GM23248 (cell line): ENCODE results near the gene SLC26A5. TPM values are rescaled to one million over a fixed set of nuclear protein-coding genes. Genes with fewer than 3 reads are reported as not detected.
"Not testable (repeated sequence)": the region's sequence is repeated elsewhere in the genome, so short reads cannot be mapped to it uniquely, and the experiment has no call there.

Experiments
- DNase-seq: peaks from one replicate; pipeline ENCODE4 v3.0.0-alpha.2; 2015
- H2AFZ ChIP-seq: fragments of 200-600 bp; sonication (generic); 2 replicates; pipeline ENCODE4 v1.6.1; 2016; ENCODE audit warnings: antibody characterized with exemption
- H3F3A ChIP-seq: fragments of 200-600 bp; sonication (generic); 2 replicates; pipeline ENCODE4 v1.6.1; 2016; ENCODE audit warnings: mild to moderate bottlenecking, antibody characterized with exemption, mixed run types; ENCODE audit not compliant: insufficient read depth
- H3K27ac ChIP-seq: fragments of 200-600 bp; sonication (generic); 2 replicates; pipeline ENCODE4 v1.5.1; 2016; ENCODE audit warnings: mild to moderate bottlenecking
- H3K27me3 ChIP-seq: fragments of 200-600 bp; sonication (generic); replicated peaks from 2 replicates; pipeline ENCODE4 v1.6.1; 2016; ENCODE audit warnings: mild to moderate bottlenecking; ENCODE audit not compliant: insufficient read depth
- H3K36me3 ChIP-seq: fragments of 200-600 bp; sonication (generic); 2 replicates; pipeline ENCODE4 v1.6.1; 2016; ENCODE audit warnings: low read depth, mild to moderate bottlenecking
- H3K4me1 ChIP-seq: fragments of 200-600 bp; sonication (generic); 2 replicates; pipeline ENCODE4 v1.6.1; 2016; ENCODE audit warnings: mild to moderate bottlenecking; ENCODE audit not compliant: insufficient read depth
- H3K4me2 ChIP-seq: fragments of 200-600 bp; sonication (generic); one replicate; pipeline ENCODE4 v1.6.1; 2016; ENCODE audit warnings: mild to moderate bottlenecking; ENCODE audit not compliant: unreplicated experiment
- H3K4me3 ChIP-seq: fragments of 200-600 bp; sonication (generic); 2 replicates; pipeline ENCODE4 v1.5.1; 2016; ENCODE audit warnings: mild to moderate bottlenecking
- H3K79me2 ChIP-seq: fragments of 200-600 bp; sonication (generic); 2 replicates; pipeline ENCODE4 v1.6.1; 2016; ENCODE audit warnings: mild to moderate bottlenecking; ENCODE audit not compliant: insufficient read depth
- H3K9ac ChIP-seq: fragments of 200-600 bp; sonication (generic); 2 replicates; pipeline ENCODE4 v1.6.1; 2016; ENCODE audit warnings: mild to moderate bottlenecking
- H3K9me2 ChIP-seq: fragments of 200-600 bp; sonication (generic); 2 replicates; pipeline ENCODE4 v1.6.1; 2016; ENCODE audit warnings: mixed run types, mild to moderate bottlenecking, moderate library complexity; ENCODE audit not compliant: insufficient read depth
- H3K9me3 ChIP-seq: fragments of 200-600 bp; sonication (generic); one replicate; pipeline ENCODE4 v1.6.1; 2017; ENCODE audit warnings: low read depth
- H4K20me1 ChIP-seq: fragments of 200-600 bp; sonication (generic); 2 replicates; pipeline ENCODE4 v1.6.0; 2016; ENCODE audit not compliant: insufficient read depth
- EZH2 ChIP-seq: fragments of 200-600 bp; sonication (generic); IDR thresholded peaks from 2 replicates; pipeline ENCODE4 v1.6.1; 2018; ENCODE audit warnings: antibody characterized with exemption, mild to moderate bottlenecking; ENCODE audit not compliant: insufficient read depth, poor library complexity, severe bottlenecking
- EZH2phosphoT487 ChIP-seq: fragments of 200-600 bp; sonication (generic); IDR thresholded peaks from 2 replicates; pipeline ENCODE4 v1.6.1; 2018; ENCODE audit warnings: antibody characterized with exemption, moderate library complexity, mild to moderate bottlenecking, low read depth; ENCODE audit not compliant: insufficient read depth
- WGBS, 2 experiments: methylation state at CpG; one replicate each; pipeline ENCODE4 v1.1.6; 2015 to 2017; ENCODE audit warnings: low lambda C conversion rate in 2 of 2, low coverage in 1 of 2; ENCODE audit errors: missing lambda C conversion rate in 2 of 2; 5-methylcytosine and 5-hydroxymethylcytosine counted together
- in situ Hi-C: fragments of 300-500 bp; cut with MboI; formaldehyde crosslinking; loops from 2 replicates; pipeline ENCODE4 v1.15.0; 2020
- polyA plus RNA-seq: library from polyadenylated mRNA; unstranded; fragments of >200 nt; fragmentation: Nextera tagmentation; extraction: Ambion mirVana; gene quantifications from 2 replicates; pipeline ENCODE4 v1.2.1, GENCODE V29; 2016
- total RNA-seq: library from RNA; depleted of rRNA; stranded (reverse); fragments of >200 nt; shearing (Covaris generic); gene quantifications from 2 replicates; pipeline ENCODE4 v1.2.3, GENCODE V29; 2014

Gene SLC26A5
- total and polyA plus RNA-seq, 2 experiments from 2014 or later: not detected

GRCh38 chr7:103413407-103413806 is 32.6 kb downstream of the SLC26A5 start:
- Histone ChIP-seq H3K27me3 (0 out of 2 replicates have a peak, but pooled peaks cover 12% of the 10 kb centered on the region), H3K4me1 (no peaks in the 10 kb centered on the region), H4K20me1 (no peaks in the 10 kb centered on the region), H3K36me3 (no peaks in the 10 kb centered on the region), H3K9ac (no peak overlapping the region), H3F3A (no peaks in the 10 kb centered on the region), H3K4me3 (no peak overlapping the region), H3K27ac (no peak overlapping the region), H2AFZ (no peak overlapping the region), H3K4me2 (no peak overlapping the region), H3K79me2 (no peaks in the 10 kb centered on the region), H3K9me3 (no peaks in the 10 kb centered on the region), H3K9me2 (no peaks in the 10 kb centered on the region)
- WGBS, 2 experiments: 65 to 72% methylated on average over 5 of the region's 5 CpGs
- in situ Hi-C loops: no loop called here
- no peak for TF ChIP-seq EZH2phosphoT487
- TF ChIP-seq EZH2: no peak
- no peak for DNase-seq

GRCh38 chr7:103412151-103412550 is 33.9 kb downstream of the SLC26A5 start:
- H3K9ac ChIP-seq: no peak overlapping the region
- H3K4me1 ChIP-seq: no peaks in the 10 kb centered on the region
- TF ChIP-seq EZH2phosphoT487 (no peak), EZH2 (no peak)
- H2AFZ ChIP-seq: no peak overlapping the region
- H3K79me2 ChIP-seq: no peaks in the 10 kb centered on the region
- no peak overlapping the region for H3K4me2 ChIP-seq
- H3F3A ChIP-seq: no peaks in the 10 kb centered on the region
- no peaks in the 10 kb centered on the region for H4K20me1 ChIP-seq
- 38 to 40% methylated on average over 1 of the region's 1 CpG for WGBS, 2 experiments
- H3K27ac ChIP-seq: no peak overlapping the region
- H3K4me3 ChIP-seq: no peak overlapping the region
- H3K36me3 ChIP-seq: no peaks in the 10 kb centered on the region
- DNase-seq: no peak
- H3K9me3 ChIP-seq: no peaks in the 10 kb centered on the region
- H3K27me3 ChIP-seq: 0 out of 2 replicates have a peak, but pooled peaks cover 12% of the 10 kb centered on the region
- in situ Hi-C loops: no loop called here
- no peaks in the 10 kb centered on the region for H3K9me2 ChIP-seq

- H2AFZ ChIP-seq, H3K9me3 ChIP-seq, H3K4me2 ChIP-seq, H4K20me1 ChIP-seq, H3K9me2 ChIP-seq, DNase-seq, H3K79me2 ChIP-seq, H3F3A ChIP-seq, H3K9ac ChIP-seq, H3K27ac ChIP-seq, H3K4me1 ChIP-seq, in situ Hi-C loops, H3K36me3 ChIP-seq, H3K4me3 ChIP-seq: not testable (repeated sequence)
- 53 to 54% methylated on average over 7 of the region's 7 CpGs for WGBS, 2 experiments
- peaks cover 18% of the 10 kb centered on the region for H3K27me3 ChIP-seq
Measured at GRCh38 chr7:103405789-103406613, 40.0 kb downstream of the SLC26A5 start.

GRCh38 chr7:103399687-103400086 is 46.3 kb downstream of the SLC26A5 start:
- H4K20me1 ChIP-seq, H3K36me3 ChIP-seq, H3K4me2 ChIP-seq, H3K9me3 ChIP-seq, H3K4me3 ChIP-seq, DNase-seq, H3K9ac ChIP-seq, H3K27ac ChIP-seq, in situ Hi-C loops, H2AFZ ChIP-seq, H3K4me1 ChIP-seq, H3K9me2 ChIP-seq, H3K79me2 ChIP-seq, H3F3A ChIP-seq: not testable (repeated sequence)
- H3K27me3 ChIP-seq: peaks cover 12% of the 10 kb centered on the region
